Osteoblast (primary cell): Measurements from ENCODE around the gene DAP. TPM values are rescaled to one million over a fixed set of nuclear protein-coding genes. Genes with fewer than 3 reads are reported as not detected.
A peak's percentile ranks its signal among the peaks of the same experiment; 100 is the strongest.

Experiments
- DNase-seq: peaks from one replicate; pipeline ENCODE4 v3.0.0; 2011; ENCODE audit warnings: low spot score, mixed read lengths; ENCODE audit not compliant: insufficient read length; ENCODE audit errors: missing footprints
- H2AFZ ChIP-seq: 2 replicates; pipeline ENCODE4 v1.6.0; 2011; ENCODE audit warnings: mild to moderate bottlenecking, low read length
- H3K27ac ChIP-seq: 2 replicates; pipeline ENCODE4 v1.5.1; 2011; ENCODE audit warnings: mild to moderate bottlenecking, low read depth, low read length, moderate library complexity
- H3K27me3 ChIP-seq: 2 replicates; pipeline ENCODE4 v1.6.0; 2012; ENCODE audit warnings: mild to moderate bottlenecking, control low read depth, inconsistent platforms, low read length, moderate library complexity; ENCODE audit not compliant: insufficient read depth
- H3K36me3 ChIP-seq: 2 replicates; pipeline ENCODE4 v1.5.1; 2011; ENCODE audit warnings: mild to moderate bottlenecking, low read length, control low read depth, moderate library complexity; ENCODE audit not compliant: insufficient read depth
- H3K4me1 ChIP-seq: 2 replicates; pipeline ENCODE4 v1.5.1; 2011; ENCODE audit warnings: mild to moderate bottlenecking, low read length, control low read depth, moderate library complexity; ENCODE audit not compliant: insufficient read depth
- H3K4me2 ChIP-seq: 2 replicates; pipeline ENCODE4 v1.6.0; 2011; ENCODE audit warnings: mild to moderate bottlenecking, low read length; ENCODE audit not compliant: insufficient read depth
- H3K4me3 ChIP-seq: fragments of 200-600 bp; sonication (generic); 3 replicates; pipeline ENCODE4 v1.5.1; 2012; ENCODE audit warnings: mild to moderate bottlenecking, low read length, inconsistent platforms; ENCODE audit not compliant: insufficient read depth
- H3K79me2 ChIP-seq: 2 replicates; pipeline ENCODE4 v1.6.0; 2012; ENCODE audit warnings: mild to moderate bottlenecking, low read length, control low read depth, inconsistent platforms; ENCODE audit not compliant: insufficient read depth
- H3K9me3 ChIP-seq: 2 replicates; pipeline ENCODE4 v1.5.1; 2011; ENCODE audit warnings: low read depth, low read length, control low read depth
- H4K20me1 ChIP-seq: 2 replicates; pipeline ENCODE4 v1.6.0; 2012; ENCODE audit warnings: mild to moderate bottlenecking, low read length, control low read depth; ENCODE audit not compliant: insufficient read depth
- CTCF ChIP-seq: IDR thresholded peaks from 2 replicates; pipeline ENCODE4 v1.5.1; 2011; ENCODE audit warnings: mild to moderate bottlenecking, low read depth, low read length, moderate library complexity; ENCODE audit errors: extremely low read depth
- total RNA-seq: library from RNA; depleted of rRNA; stranded (reverse); fragments of >200 nt; gene quantifications from 2 replicates; pipeline ENCODE4 v1.2.3, GENCODE V29; 2012

DAP gene
- total RNA-seq, 1 donor: 31.1 TPM

DNA sequence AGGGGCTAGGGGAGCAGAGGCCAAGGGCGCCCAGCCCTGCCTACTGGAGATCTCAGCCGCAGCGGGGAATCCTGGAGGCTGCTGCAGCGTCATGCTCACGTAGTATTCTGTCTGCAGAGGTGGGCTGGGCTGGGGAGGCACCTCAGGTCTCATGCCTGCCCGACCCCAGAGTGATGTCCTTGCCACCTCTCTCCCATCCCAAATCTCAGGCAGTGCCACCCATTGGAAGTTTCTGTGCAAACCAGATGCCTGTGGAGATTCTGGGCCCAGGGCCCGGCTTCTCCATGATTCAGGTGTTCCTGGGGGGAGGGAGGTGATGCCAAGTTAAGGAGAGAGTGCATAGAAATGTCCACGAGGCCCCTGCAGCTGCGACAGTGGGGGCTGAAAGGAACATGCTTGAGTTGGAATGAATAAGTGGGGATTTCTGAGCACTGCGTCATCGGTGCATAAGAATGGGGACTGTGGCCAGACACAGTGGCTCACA, 125.1 kb downstream of the DAP start:
- Histone ChIP-seq H3K79me2 (no peaks in the 10 kb centered on the region), H3K27ac (no peak overlapping the region), H2AFZ (no peak overlapping the region), H4K20me1 (peaks cover 3% of the 10 kb centered on the region), H3K4me1 (peaks cover 15% of the 10 kb centered on the region), H3K4me3 (no peak overlapping the region), H3K9me3 (no peaks in the 10 kb centered on the region), H3K36me3 (no peaks in the 10 kb centered on the region), H3K4me2 (no peak overlapping the region), H3K27me3 (no peaks in the 10 kb centered on the region)
- no peak for DNase-seq
- no peak for TF ChIP-seq CTCF

- peak overlapping the region; percentile 35 for H2AFZ ChIP-seq
- H3K4me2 ChIP-seq: no peak overlapping the region
- no peaks in the 10 kb centered on the region for H3K79me2 ChIP-seq
- DNase-seq: peak; percentile 91
- H4K20me1 ChIP-seq: peaks cover 3% of the 10 kb centered on the region
- peaks cover 15% of the 10 kb centered on the region for H3K4me1 ChIP-seq
- H3K27me3 ChIP-seq: no peaks in the 10 kb centered on the region
- H3K4me3 ChIP-seq: no peak overlapping the region
- no peak for TF ChIP-seq CTCF
- no peaks in the 10 kb centered on the region for H3K9me3 ChIP-seq
- H3K27ac ChIP-seq: no peak overlapping the region
- H3K36me3 ChIP-seq: no peaks in the 10 kb centered on the region
These were observed 125.7 kb downstream of the DAP start for GRCh38 chr5:10635257-10635866.

DNA sequence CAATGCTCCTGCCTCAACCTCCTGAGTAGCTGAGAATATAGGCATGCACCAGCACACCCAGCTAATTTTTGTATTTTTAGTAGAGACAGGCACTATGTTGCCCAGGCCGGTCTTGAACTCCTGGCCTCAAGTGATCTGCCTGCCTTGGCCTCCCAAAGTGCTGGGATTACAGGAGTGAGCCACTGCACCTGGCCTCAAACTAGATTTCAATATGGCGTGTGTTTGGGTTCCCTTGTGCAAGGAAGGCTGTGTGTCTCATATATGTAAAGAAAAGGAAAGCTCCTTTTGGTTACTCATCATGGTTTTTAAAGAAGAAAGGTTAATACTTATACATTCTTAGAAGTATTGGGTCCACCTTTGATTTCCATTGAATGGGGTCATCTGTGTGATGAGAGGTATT, 126.5 kb downstream of the DAP start:
- Histone ChIP-seq H3K4me1 (peaks cover 15% of the 10 kb centered on the region), H3K36me3 (no peaks in the 10 kb centered on the region), H3K27me3 (no peaks in the 10 kb centered on the region), H3K4me2 (no peak overlapping the region), H3K9me3 (no peaks in the 10 kb centered on the region), H3K27ac (no peak overlapping the region), H2AFZ (no peak overlapping the region), H3K4me3 (no peak overlapping the region), H4K20me1 (peaks cover 3% of the 10 kb centered on the region), H3K79me2 (no peaks in the 10 kb centered on the region)
- no peak for DNase-seq
- TF ChIP-seq CTCF: no peak

- Histone ChIP-seq H3K4me1 (peaks cover 15% of the 10 kb centered on the region), H3K27me3 (no peaks in the 10 kb centered on the region), H3K27ac (no peak overlapping the region), H3K9me3 (no peaks in the 10 kb centered on the region), H4K20me1 (peaks cover 3% of the 10 kb centered on the region), H3K4me3 (no peak overlapping the region), H3K36me3 (no peaks in the 10 kb centered on the region), H2AFZ (no peak overlapping the region), H3K79me2 (no peaks in the 10 kb centered on the region), H3K4me2 (no peak overlapping the region)
- DNase-seq: no peak
- TF ChIP-seq CTCF: no peak
These were observed 127.0 kb downstream of the DAP start for GRCh38 chr5:10634050-10634449.
